CD14-positive monocyte (primary cell): Measurements from ENCODE around the gene CHL1. TPM values are rescaled to one million over a fixed set of nuclear protein-coding genes. Genes with fewer than 3 reads are reported as not detected.

Experiments
- DNase-seq, 3 donors: peaks; one replicate each; pipeline ENCODE4 v3.0.0-alpha.2; 2011 to 2022
- H2AFZ ChIP-seq: 2 replicates; pipeline ENCODE4 v1.6.0; 2012; ENCODE audit warnings: mild to moderate bottlenecking, low read depth, low read length, inconsistent platforms; ENCODE audit not compliant: insufficient read depth, poor library complexity, severe bottlenecking
- H3K27ac ChIP-seq, 2 donors: 1 replicate in 1 of 2; 2 replicates in 1 of 2; pipeline ENCODE4 v1.5.1; 2012 to 2013; ENCODE audit warnings: low read length in 2 of 2, control low read depth in 1 of 2, inconsistent platforms in 1 of 2, low read depth in 1 of 2, mild to moderate bottlenecking in 1 of 2
- H3K27me3 ChIP-seq, 2 donors: one replicate each; pipeline versions ENCODE4 v1.6.0 to v1.6.1; 2011 to 2013; ENCODE audit warnings: low read length in 2 of 2; ENCODE audit not compliant: control insufficient read depth in 2 of 2, insufficient read depth in 2 of 2
- H3K36me3 ChIP-seq, 2 donors: replicated peaks in 1 of 2; 1 replicate in 1 of 2; 2 replicates in 1 of 2; pipeline versions ENCODE4 v1.5.1 to v1.6.1; 2012 to 2013; ENCODE audit warnings: low read length in 2 of 2, control low read depth in 1 of 2, inconsistent platforms in 1 of 2, mild to moderate bottlenecking in 1 of 2; ENCODE audit not compliant: insufficient read depth in 2 of 2, control insufficient read depth in 1 of 2
- H3K4me1 ChIP-seq, 2 donors: 1 replicate in 1 of 2; 2 replicates in 1 of 2; pipeline versions ENCODE4 v1.5.1 to v1.6.1; 2012 to 2013; ENCODE audit warnings: low read length in 2 of 2, control low read depth in 1 of 2, inconsistent platforms in 1 of 2, mild to moderate bottlenecking in 1 of 2, moderate library complexity in 1 of 2; ENCODE audit not compliant: insufficient read depth in 2 of 2, control insufficient read depth in 1 of 2
- H3K4me2 ChIP-seq: replicated peaks from 2 replicates; pipeline ENCODE3; 2012; ENCODE audit warnings: low read length, moderate library complexity, mild to moderate bottlenecking; ENCODE audit not compliant: poor library complexity, severe bottlenecking; ENCODE audit errors: extremely low read depth
- H3K4me3 ChIP-seq, 3 experiments: fragments of 200-600 bp in 1 of 3; sonication (generic) in 1 of 3; replicated peaks in 1 of 3; 1 replicate in 2 of 3; 2 replicates in 1 of 3; pipeline ENCODE4 v1.5.1; 2011 to 2013; ENCODE audit warnings: low read length in 3 of 3, mild to moderate bottlenecking in 3 of 3, control low read depth in 2 of 3, low read depth in 2 of 3, inconsistent platforms in 1 of 3, moderate library complexity in 1 of 3
- H3K79me2 ChIP-seq: 2 replicates; pipeline ENCODE4 v1.6.0; 2012; ENCODE audit warnings: mild to moderate bottlenecking, control low read depth, inconsistent platforms, low read length, moderate library complexity; ENCODE audit not compliant: insufficient read depth
- H3K9ac ChIP-seq: 2 replicates; pipeline ENCODE4 v1.6.0; 2017; ENCODE audit warnings: low read length, mild to moderate bottlenecking; ENCODE audit not compliant: insufficient read depth, poor library complexity, severe bottlenecking
- H3K9me3 ChIP-seq, 2 donors: replicated peaks in 1 of 2; 1 replicate in 1 of 2; 2 replicates in 1 of 2; pipeline versions ENCODE4 v1.5.1 to v1.6.1; 2012 to 2013; ENCODE audit warnings: low read length in 2 of 2, control low read depth in 1 of 2; ENCODE audit not compliant: control insufficient read depth in 1 of 2, insufficient read depth in 1 of 2
- H4K20me1 ChIP-seq: 2 replicates; pipeline ENCODE4 v1.6.0; 2012; ENCODE audit warnings: mild to moderate bottlenecking, low read length, control low read depth, moderate library complexity; ENCODE audit not compliant: insufficient read depth
- H3K27ac Mint-ChIP-seq, 7 donors: one replicate each; pipeline ENCODE4 v1.8.0; 2020; ENCODE audit warnings: mild to moderate bottlenecking in 7 of 7, mixed read lengths in 7 of 7, moderate library complexity in 6 of 7, inconsistent platforms in 2 of 7
- H3K27me3 Mint-ChIP-seq, 3 donors: one replicate each; pipeline ENCODE4 v1.8.0; 2021 to 2022; ENCODE audit warnings: low read depth in 3 of 3, mild to moderate bottlenecking in 3 of 3, mixed read lengths in 3 of 3, moderate library complexity in 3 of 3, inconsistent platforms in 1 of 3
- H3K36me3 Mint-ChIP-seq, 2 donors: one replicate each; pipeline ENCODE4 v1.8.0; 2020; ENCODE audit warnings: mixed read lengths in 2 of 2, inconsistent platforms in 1 of 2, mild to moderate bottlenecking in 1 of 2
- H3K4me1 Mint-ChIP-seq: one replicate; pipeline ENCODE4 v1.8.0; 2020; ENCODE audit warnings: mild to moderate bottlenecking, mixed read lengths
- H3K4me3 Mint-ChIP-seq, 2 donors: one replicate each; pipeline ENCODE4 v1.8.0; 2020; ENCODE audit warnings: mild to moderate bottlenecking in 2 of 2, mixed read lengths in 2 of 2, moderate library complexity in 1 of 2
- H3K9me3 Mint-ChIP-seq, 7 donors: one replicate each; pipeline ENCODE4 v1.8.0; 2020 to 2022; ENCODE audit warnings: mixed read lengths in 7 of 7, mild to moderate bottlenecking in 6 of 7, moderate library complexity in 6 of 7, inconsistent platforms in 2 of 7
- WGBS: methylation state at CpG from one replicate; pipeline ENCODE4 v1.1.5; 2013; ENCODE audit warnings: missing lambda C conversion rate; ENCODE audit not compliant: insufficient coverage; 5-methylcytosine and 5-hydroxymethylcytosine counted together
- intact Hi-C, 2 donors: fragments of 100-400 bp; cut with micrococcal nuclease; formaldehyde crosslinking; loops; one replicate each; pipeline versions ENCODE4 v1.15.0 to v1.15.1; 2023
- polyA plus RNA-seq, 3 donors: library from polyadenylated mRNA; depleted of rRNA in 1 of 3; unstranded in 2 of 3; stranded (reverse) in 1 of 3; fragments of 300-500 nt in 2 of 3; fragments of >200 nt in 1 of 3; fragmentation: Illumina TruSeq in 2 of 3; gene quantifications; 1 replicate in 2 of 3; 2 replicates in 1 of 3; pipeline ENCODE4 v1.2.3, GENCODE V29; 2012 to 2021
- TF ChIP-seq, protein P1 (sequence below): fragments of 200-600 bp; IDR thresholded peaks from one replicate; pipeline ENCODE4 v1.8.0; 2022; ENCODE audit warnings: antibody characterized with exemption, mild to moderate bottlenecking

Gene CHL1
- polyA plus RNA-seq, 3 donors, result not detected

DNA sequence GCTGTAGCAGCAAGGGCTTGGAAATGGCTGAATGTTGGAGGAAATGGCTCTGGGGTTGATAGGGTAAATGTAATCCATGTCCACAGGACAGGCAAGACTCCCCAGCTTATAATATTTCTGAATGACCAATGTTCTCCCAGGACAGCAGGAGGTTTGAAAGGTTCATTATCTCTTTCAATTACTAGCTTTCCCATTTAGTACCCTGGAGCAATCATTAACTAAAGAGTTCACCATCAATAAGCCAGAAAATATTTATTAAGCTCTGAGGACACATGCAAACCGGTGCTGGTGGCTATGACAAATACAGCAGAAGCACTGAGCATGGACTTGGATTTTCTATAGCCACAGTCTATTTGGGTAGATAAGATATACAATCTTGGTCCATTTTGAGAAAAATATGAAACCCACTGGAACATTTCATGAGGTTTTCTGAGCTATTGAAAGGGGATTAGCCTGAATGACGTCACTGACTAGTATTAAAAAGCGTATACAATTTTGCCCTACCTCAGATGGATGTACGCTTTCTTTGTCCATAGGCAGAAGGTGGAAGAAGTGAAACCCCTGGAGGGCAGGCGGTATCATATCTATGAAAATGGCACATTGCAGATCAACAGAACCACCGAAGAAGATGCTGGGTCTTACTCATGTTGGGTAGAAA is 166.2 kb downstream of the CHL1 start:
- Mint-ChIP-seq H3K36me3 (no peaks in the 10 kb centered on the region), H3K4me3 (no peak overlapping the region), H3K27ac (no peak overlapping the region), H3K27me3 (no peaks in the 10 kb centered on the region), H3K4me1 (no peaks in the 10 kb centered on the region), H3K9me3 (peaks cover 0 to 3% (median 0%) of the 10 kb centered on the region in 7 donors)
- Histone ChIP-seq H3K4me2 (no peak overlapping the region), H3K27ac (no peak overlapping the region), H3K4me3 (no peak overlapping the region), H3K79me2 (no peaks in the 10 kb centered on the region), H3K9me3 (no peaks in the 10 kb centered on the region), H3K9ac (no peak overlapping the region), H3K36me3 (no peaks in the 10 kb centered on the region), H3K4me1 (no peaks in the 10 kb centered on the region), H2AFZ (no peak overlapping the region), H4K20me1 (no peaks in the 10 kb centered on the region), H3K27me3 (no peaks in the 10 kb centered on the region)
- intact Hi-C loops, result no loop called here
- WGBS, result 97% methylated on average over 4 of the region's 6 CpGs
- TF ChIP-seq, protein P1, sequence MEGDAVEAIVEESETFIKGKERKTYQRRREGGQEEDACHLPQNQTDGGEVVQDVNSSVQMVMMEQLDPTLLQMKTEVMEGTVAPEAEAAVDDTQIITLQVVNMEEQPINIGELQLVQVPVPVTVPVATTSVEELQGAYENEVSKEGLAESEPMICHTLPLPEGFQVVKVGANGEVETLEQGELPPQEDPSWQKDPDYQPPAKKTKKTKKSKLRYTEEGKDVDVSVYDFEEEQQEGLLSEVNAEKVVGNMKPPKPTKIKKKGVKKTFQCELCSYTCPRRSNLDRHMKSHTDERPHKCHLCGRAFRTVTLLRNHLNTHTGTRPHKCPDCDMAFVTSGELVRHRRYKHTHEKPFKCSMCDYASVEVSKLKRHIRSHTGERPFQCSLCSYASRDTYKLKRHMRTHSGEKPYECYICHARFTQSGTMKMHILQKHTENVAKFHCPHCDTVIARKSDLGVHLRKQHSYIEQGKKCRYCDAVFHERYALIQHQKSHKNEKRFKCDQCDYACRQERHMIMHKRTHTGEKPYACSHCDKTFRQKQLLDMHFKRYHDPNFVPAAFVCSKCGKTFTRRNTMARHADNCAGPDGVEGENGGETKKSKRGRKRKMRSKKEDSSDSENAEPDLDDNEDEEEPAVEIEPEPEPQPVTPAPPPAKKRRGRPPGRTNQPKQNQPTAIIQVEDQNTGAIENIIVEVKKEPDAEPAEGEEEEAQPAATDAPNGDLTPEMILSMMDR, result no peak
- no peak for DNase-seq

DNA sequence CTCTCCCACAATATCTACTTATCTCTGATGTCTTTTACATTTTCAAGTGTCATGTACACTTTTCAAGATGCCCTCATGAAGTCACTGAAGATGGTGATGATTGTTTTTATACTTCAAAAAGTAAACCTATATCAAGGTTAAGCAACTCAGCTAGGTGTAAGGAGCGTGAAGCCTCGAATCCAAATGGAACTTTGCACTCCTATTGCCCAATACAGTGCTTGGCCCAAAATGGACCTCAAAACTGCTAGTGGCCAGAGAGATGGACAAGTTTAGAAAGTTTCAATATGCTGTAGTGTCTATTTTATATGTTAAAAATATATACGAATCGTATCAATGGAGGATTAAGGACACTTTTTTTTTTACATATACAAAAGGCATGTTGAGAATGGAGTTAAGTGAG is 167.7 kb downstream of the CHL1 start:
- Histone ChIP-seq H2AFZ (no peak overlapping the region), H3K9me3 (no peaks in the 10 kb centered on the region), H3K27ac (no peak overlapping the region), H3K4me2 (no peak overlapping the region), H3K79me2 (no peaks in the 10 kb centered on the region), H3K4me1 (no peaks in the 10 kb centered on the region), H4K20me1 (no peaks in the 10 kb centered on the region), H3K27me3 (no peaks in the 10 kb centered on the region), H3K9ac (no peak overlapping the region), H3K4me3 (no peak overlapping the region), H3K36me3 (no peaks in the 10 kb centered on the region)
- H3K4me1 Mint-ChIP-seq, result no peaks in the 10 kb centered on the region
- H3K9me3 Mint-ChIP-seq, result peaks cover 0 to 6% (median 0%) of the 10 kb centered on the region in 7 donors
- TF ChIP-seq, protein P1, result no peak
- no peaks in the 10 kb centered on the region for H3K27me3 Mint-ChIP-seq
- DNase-seq, result no peak
- H3K4me3 Mint-ChIP-seq, result no peak overlapping the region
- intact Hi-C loops, result no loop called here
- no peaks in the 10 kb centered on the region for H3K36me3 Mint-ChIP-seq
- WGBS, result no CpG with 5 or more reads among the region's 4 CpGs
- no peak overlapping the region for H3K27ac Mint-ChIP-seq
